ENCODE data around the gene PIWIL1. TPM values are rescaled to one million over a fixed set of nuclear protein-coding genes. Genes with fewer than 3 reads are reported as not detected.

PIWIL1 gene
- total RNA-seq, 1 donor from 2014 or later: not detected

DNA sequence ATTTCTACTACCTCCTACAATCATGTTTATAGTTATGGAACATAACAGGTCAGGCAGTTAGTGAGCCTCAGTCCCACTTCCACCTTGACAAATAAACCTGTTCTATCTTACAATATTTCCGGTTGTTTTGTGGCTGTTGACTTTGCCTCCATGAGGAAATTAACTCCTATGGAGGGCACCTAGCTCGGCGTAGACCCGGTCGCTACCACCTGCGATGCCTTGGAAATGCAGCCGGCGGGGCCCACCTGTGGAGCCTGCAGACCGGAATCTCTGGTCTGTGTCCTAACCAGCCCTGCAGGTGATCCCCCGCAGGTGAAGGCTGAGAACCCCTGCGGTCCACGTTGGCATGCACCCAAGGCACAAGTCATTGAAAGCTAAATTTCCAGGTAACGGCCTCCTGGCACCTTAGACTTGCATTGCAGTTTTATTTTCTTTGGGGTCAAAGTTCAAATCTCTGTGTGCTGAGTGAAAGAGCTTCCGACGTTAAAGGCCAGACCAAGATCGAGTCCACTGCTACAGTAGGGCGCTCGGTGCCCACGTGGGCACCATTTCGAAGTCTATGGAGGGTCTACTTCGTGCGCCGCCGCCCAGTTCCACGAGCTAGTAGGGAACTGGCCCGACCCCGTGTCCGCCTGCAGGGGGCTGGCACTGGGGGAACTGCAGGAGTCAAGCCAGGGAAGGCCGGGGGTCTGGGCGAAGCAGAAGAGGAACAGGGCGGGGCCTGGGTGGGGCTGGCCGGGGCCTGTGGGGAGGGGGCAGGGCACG lies 782 bp upstream of the PIWIL1 start:
- DNase-seq: no peak

- no peak for DNase-seq
Observed at GRCh38 chr12:130338794-130339601, 1.3 kb downstream of the PIWIL1 start.

DNA sequence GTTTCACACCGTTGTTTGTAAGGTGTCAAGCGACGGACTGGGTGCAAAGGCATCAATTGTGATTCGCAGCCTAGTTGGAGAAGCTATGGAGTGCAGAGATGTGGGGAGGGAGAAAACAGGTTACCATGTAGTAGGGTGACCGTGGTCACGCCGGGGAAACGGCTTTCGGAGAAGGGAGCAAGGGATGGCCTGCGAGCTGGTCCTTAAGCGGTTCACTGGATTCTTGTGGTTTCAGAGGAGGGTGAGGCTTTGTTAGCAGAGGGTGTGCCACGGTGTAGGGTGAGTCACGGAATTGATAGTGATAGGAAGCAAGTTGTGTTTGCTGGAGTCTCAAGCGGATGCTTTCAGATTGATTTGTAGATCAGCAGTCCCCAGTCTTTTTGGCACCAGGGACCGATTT lies 2.3 kb downstream of the PIWIL1 start:
- DNase-seq: no peak

GRCh38 chr12:130342442-130342841 lies 4.8 kb downstream of the PIWIL1 start:
- no peak for DNase-seq

DNA sequence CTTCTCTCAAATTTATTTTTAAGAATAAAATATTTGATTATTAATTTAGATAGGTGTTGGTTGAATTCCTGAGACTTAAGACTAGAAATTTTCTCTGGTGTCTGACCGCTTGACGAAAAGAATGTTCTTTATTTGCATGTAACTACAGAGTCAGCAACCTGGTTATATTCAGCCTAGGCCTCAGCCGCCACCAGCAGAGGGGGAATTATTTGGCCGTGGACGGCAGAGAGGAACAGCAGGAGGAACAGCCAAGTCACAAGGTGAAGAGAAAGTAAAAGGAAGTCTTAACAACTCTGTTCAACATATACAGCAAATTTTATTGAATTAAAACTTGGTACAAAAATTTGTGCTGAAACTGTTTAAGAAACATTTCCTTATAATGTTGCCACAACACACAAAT lies 5.2 kb downstream of the PIWIL1 start:
- DNase-seq: no peak

DNA sequence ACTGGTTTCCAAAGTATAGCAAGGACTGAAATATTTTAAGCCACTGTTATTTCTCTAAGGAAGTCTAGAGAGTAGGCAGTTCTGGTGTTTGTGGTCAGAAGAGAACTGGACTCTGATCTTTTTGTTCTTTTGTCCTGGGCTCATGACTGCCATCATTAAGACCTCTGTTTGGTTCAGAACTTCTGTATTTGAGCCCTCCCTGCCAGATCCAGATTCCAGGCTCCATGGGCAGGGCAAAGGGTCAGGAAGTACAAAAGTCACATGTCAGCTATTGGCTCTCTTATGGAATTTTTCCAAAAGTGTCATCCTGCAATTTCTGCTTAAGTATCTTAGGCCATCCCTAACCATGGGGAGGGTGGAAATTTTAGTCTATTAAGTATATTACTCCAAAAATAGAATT lies 6.8 kb downstream of the PIWIL1 start:
- no peak for DNase-seq

GRCh38 chr12:130345292-130345691 lies 7.6 kb downstream of the PIWIL1 start:
- DNase-seq: no peak

- DNase-seq: no peak
Observed at GRCh38 chr12:130347588-130347987, 9.9 kb downstream of the PIWIL1 start.

DNA sequence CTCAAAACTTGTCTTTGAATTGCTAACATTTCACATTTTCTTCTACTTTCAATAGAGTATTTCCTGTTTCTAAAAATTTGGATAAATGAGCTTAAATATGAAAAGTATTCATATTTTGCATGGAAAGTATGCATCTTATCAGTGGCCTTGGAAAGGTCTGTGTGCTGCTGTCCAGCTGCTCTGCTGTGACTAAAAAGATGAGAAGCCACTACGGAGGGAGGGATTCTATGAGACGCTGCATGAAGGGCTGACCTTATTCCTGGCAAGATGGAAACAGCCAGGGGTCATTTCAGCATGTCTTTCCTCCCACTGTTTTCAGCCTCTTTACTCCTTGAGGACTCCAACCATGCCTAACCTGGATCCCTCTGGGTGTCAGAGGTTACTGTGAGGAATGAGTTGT lies 13.0 kb downstream of the PIWIL1 start:
- DNase-seq: no peak

DNA sequence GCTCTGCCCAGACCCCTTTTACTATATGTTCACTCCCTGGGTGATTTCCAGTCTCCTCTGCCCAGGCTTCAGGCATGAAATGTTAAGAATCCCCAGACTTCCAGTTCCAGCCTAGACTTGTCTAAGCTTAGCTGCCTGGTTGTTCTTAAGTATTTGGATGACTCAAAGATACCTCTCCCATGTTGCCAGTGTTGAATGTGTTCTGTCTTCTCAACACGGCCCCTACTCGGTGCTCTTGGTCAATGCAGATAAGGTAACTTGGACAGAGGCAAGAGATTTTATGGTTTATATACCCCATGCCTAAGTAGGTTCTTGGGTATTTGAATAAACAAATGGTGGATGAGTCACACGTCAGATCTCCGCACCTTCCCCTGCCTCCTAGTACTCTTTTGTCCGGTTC lies 13.6 kb downstream of the PIWIL1 start:
- no peak for DNase-seq

DNA sequence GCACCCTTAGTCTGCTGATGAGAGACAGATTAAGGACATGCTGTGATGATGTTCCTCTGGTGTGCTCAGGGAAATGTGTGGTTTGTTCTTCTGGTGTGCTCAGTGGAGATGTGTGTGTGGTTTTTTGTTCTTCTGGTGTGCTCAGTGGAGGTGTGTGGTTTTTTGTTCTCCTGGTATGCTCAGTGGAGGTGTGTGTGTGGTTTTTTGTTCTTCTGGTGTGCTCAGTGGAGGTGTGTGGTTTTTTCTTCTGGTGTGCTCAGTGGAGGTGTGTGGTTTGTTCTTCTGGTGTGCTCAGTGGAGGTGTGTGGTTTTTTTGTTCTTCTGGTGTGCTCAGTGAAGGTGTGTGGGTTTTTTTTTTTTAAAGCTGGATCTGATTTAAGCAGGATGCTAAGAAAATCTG lies 15.4 kb downstream of the PIWIL1 start:
- DNase-seq: no peak

DNA sequence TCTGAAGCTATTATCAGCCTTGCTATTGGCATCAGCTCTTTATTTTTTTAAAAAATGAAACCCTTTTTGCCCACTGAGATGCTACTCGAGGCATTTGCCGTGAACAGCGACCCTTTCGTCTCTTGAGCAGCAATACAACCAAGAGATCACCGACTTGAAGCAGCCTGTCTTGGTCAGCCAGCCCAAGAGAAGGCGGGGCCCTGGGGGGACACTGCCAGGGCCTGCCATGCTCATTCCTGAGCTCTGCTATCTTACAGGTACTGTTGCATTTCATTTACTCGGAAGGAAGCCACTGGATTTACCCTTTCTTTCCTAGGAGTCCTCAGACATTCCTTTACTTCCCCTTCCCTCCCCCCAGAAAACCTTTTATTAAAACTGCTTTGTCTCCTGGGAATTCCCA lies 16.7 kb downstream of the PIWIL1 start:
- no peak for DNase-seq

- no peak for DNase-seq
Observed at GRCh38 chr12:130356222-130356621, 18.5 kb downstream of the PIWIL1 start.

DNA sequence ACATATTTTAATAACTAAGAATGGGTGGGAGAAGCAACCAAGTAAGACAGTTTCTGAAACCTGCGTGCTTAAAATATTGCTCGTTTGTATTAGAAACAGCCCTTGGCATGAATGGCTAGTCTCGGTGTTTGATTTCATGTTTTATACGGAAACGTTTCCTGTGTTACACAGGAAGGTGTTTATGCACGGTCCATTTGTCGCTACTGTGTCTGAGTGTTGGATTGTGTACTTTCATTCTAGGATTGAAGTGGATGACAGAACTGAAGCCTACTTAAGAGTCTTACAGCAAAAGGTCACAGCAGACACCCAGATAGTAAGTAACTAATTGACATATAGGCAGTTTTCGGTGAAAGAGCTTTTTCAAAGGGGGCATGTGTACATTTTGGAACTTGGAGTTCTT lies 19.6 kb downstream of the PIWIL1 start:
- DNase-seq: no peak

DNA sequence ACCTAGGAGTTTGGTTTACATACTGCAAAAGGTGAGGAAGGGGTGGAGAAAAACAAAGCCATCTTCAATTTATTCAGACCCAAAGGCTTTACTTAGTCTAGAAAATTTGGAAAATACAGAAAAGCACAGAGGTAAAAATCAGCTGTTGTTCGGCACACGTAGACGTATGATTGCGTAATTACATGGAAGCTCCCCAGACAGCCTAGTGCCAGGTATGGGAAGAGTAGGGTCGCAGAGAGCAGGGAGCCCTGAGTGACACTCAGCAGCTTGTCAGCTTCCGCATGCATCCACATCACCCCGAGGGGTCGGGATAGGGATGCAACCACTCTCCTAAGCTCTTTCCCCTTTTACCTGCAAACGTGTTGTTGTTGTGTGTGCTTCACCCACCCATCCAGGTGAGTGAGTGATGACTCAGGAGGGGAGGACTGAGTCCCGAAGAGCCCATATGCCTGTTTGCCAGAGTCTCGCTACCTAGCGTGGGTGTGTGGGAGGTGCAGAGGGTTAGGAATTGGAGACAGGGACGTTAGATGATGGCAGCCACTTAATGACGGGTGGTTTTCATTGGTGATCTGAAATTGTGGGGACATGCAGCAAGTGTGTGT lies 20.1 kb downstream of the PIWIL1 start:
- DNase-seq: no peak

DNA sequence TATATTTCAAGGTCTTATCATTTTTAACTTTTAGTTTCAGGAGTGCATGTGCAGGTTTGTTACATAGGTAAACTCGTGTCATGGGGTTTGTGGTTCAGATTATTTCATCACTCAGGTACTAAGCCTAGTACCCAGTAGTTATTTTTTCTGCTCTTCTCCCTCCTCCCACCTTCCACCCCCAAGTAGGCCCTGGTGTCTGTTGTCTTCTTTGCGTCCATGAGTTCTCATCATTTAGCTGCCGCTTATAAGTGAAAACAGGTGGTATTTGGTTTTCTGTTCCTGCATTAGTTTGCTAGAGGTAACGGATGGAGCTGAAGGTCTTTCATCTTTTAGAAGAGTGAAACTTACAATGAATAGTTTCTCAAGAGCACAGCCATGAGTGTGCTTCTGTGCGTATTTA lies 24.4 kb downstream of the PIWIL1 start:
- DNase-seq: no peak

DNA sequence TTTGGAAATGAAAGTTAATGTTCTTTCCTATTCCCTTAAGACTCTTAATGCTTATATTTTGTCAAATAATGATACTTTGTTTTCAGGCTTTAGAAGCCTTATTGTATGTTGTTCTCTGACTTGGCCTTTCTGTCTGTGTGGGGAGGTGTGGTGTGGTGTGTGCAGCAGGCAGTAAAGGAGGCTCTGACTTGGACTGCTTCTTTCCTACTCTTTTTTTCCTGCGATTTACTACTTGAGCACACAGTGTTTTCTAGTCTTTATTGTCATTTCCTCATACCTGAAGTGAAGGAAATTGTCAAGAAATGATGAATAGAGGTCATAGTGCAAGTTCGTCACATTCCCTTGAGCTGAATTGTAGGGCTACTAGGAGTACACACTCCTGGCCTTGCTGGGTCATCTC lies 26.9 kb downstream of the PIWIL1 start:
- no peak for DNase-seq

DNA sequence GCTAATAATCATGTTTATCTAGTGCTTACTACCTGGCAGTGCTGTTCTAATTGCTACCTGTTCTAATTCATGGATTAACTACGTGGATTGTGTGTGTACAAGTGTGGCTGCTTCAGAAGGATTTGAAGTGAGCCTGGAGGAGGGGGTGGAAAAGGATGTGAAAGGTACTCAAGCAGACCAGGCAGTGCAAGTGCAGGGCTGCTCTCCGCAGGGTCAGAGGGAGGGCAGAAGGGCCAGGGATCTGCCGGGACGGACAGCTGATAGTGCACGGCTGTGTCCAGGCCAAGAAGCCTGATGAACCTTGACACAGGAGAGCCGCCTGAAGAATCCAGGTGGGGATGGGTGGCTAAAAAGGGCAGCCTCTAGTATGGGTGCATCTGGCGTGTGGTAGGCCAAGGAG lies 28.5 kb downstream of the PIWIL1 start:
- no peak for DNase-seq

DNA sequence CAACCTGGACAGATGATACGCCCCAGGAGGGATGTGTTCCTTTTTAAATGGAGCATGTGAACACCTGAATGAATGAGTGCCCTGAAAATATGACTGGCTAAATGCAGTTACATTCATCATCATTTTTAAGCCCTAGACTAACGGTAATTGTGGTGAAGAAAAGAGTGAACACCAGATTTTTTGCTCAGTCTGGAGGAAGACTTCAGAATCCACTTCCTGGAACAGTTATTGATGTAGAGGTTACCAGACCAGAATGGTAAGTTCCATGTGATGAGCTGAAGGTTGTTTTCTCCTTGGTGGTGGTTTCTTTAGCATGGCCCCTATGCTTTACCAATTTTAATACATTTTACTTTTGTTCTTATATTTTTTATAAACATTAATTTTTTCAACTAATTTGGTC lies 29.3 kb downstream of the PIWIL1 start:
- DNase-seq: no peak

GRCh38 chr12:130367523-130367922 lies 29.8 kb downstream of the PIWIL1 start:
- no peak for DNase-seq

DNA sequence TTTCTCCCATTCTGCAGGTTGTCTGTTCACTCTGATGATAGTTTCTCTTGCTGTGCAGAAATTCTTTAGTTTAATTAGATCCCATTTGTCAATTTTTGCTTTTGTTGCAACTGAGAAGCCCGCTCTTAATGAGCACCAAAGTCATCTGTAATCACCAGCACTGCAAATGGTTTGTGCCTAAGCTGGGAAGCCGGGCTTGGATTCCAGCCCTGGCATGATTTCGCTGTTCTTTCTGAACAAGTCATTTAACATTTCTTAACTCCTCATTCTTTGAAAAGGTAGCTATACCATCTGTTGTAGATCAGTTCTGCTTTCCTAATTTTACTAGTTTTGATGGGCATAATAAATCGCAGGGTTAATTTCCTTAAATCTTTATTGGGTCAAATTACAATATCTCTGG lies 32.1 kb downstream of the PIWIL1 start:
- no peak for DNase-seq

DNA sequence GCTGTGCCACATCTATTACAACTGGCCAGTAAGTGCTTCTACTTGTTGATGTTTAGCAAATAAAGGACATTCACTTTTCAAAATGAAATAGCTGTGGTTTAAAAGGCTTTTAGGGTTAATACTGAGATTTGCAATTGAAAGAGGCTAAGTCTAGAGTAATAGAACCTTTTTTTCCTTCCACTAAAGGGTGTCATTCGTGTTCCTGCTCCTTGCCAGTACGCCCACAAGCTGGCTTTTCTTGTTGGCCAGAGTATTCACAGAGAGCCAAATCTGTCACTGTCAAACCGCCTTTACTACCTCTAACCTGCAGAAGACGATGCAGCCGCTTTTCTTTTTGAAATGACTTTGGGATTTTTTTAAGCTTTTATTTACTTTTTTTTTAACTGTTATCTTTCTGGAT lies 33.6 kb downstream of the PIWIL1 start:
- no peak for DNase-seq

DNA sequence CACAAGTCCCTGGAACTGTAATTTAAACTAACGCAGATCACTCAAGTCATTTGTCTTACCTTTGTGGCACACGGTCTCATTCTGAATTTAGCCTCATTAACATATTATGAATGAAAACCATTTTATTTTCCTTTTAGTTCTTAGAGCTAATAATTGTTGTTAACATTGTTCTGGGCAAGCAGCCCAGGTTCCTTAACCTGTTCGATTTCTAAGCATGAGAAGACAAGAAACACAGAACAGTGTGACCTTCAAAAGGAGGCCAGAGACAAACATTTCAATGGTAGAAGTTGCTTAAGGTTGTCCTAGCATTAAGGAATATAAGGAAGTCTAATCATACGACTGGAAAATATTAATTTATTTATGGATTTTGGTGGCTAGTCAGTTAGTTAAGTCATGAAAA lies 35.2 kb downstream of the PIWIL1 start:
- DNase-seq: no peak

GRCh38 chr12:130374083-130374482 lies 36.4 kb downstream of the PIWIL1 start:
- DNase-seq: no peak

Data from occipital lobe (tissue), 2 donors.